ENCODE data around the gene OR1L6.

GRCh38 chr9:122695696-122696095 lies 46.4 kb upstream of the OR1L6 start:
- no peak for TF ChIP-seq CTCF (IDR thresholded peaks at IDR 0.05)
- no peak for TF ChIP-seq CHD2 (IDR thresholded peaks at IDR 0.05; ENCODE audit: low read length, partially characterized antibody)
- TF ChIP-seq RFX5 (IDR thresholded peaks at IDR 0.05; ENCODE audit: low read length), result no peak
- TF ChIP-seq PBX3 (IDR thresholded peaks at IDR 0.05), result no peak
